ENCODE data around the gene WFDC5. TPM values are rescaled to one million over a fixed set of nuclear protein-coding genes. Genes with fewer than 3 reads are reported as not detected.
A peak's percentile ranks its signal among the peaks of the same experiment; 100 is the strongest.
"Not testable (repeated sequence)": the region's sequence is repeated elsewhere in the genome, so short reads cannot be mapped to it uniquely, and the experiment has no call there.

The WFDC5 gene
- total RNA-seq = not detected
- long read RNA-seq = 0 reads

DNA sequence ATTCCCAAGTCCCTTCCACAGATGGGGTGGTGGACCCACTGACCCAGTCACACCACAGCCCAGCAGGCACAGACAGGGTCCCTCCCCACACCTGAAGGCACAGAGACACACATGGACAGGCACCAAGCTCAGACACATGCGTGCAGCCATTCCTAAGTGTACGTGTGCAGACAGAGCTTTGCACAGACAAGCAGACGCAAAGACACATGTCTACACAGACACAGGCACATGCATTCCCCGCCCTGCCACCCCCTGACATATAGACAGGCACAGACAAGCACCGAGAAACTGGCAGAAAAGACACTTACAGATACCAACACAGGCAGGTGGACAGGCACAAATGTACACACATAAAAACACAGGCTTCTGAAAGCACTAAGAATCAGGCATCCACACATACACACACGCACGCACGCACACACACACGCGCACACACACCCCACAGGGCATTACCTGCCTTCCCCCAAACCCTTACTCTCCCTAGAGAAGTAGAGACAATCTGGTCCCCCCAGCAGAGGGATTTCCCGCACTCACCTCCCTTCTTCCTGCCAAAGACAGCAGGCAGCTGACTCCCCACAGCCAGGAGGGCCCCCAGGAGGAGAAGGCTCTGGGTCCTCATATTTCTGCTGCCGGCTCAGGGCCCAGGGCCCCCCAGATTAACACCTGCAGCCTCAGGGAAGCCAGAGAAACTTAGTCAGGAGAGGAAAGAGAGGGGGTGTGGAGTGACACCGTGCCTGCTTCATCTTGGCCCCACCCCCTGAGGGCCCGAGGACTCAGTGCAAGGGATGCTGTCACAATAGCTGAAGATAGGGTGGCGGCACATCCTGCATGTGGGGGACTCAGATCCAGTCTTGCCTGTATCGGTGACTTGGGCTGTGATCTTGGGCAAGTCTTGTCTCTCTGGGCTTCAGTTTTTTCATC is at the start of gene WFDC5:
Gene WFDC5 (minus strand): TSS at position 710 of the 921 bp plus-strand sequence. CDS start 91 bp downstream, at position 619.
- no peak for ATAC-seq
- intact Hi-C loops (cut with DNase I) = no loop called here
- DNase-seq = no peak

DNA sequence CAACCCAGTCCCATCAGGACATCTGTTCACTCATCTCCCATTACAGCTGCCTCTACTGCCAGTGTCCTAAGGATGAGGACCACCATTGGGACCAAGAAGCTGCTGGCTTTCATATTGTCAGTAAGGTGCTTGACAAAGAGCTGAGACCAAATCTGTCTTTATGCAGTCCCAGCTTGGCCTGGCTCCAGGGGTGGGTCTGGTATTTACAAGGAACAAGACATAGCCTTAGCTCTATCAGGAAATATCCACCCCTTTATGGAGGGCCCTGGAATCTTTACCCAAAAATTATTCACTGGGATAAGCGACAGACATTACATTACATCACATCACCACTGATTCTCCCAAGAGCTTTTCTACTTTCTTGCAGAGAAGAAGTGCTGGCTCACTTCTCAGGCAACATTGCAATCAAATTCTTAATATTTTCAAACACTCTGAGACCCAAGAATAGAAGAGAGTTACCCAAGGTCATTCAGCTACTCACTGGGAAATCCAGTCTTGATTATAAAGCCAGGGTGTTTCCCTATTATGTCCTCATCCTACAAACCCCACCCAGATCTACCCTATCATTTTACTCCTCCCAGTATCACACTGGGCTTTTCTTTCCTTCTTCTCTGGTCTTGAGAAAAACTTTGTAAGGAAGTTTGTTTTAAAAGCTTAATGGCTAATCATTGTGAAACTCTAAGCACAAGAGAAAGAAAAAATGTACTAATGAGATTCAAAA is 48.3 kb upstream of the WFDC5 start:
- intact Hi-C loops (cut with DNase I) = no loop called here

GRCh38 chr20:45157962-45158361 is 43.0 kb upstream of the WFDC5 start:
- intact Hi-C loops (cut with DNase I) = no loop called here
- DNase-seq (no peak), ATAC-seq (peak; percentile 44 to 90)

More for the DNA sequence above, 48.3 kb upstream of the WFDC5 start:
- ATAC-seq (no peak), DNase-seq (no peak)

GRCh38 chr20:45156713-45157112 is 41.7 kb upstream of the WFDC5 start:
- DNase-seq (no peak), ATAC-seq (no peak)
- intact Hi-C loops (cut with DNase I) = no loop called here

- ATAC-seq; intact Hi-C loops (cut with DNase I); DNase-seq: not testable (repeated sequence)
These were observed 39.8 kb upstream of the WFDC5 start for GRCh38 chr20:45154794-45155193.

GRCh38 chr20:45154183-45154582 is 39.2 kb upstream of the WFDC5 start:
- ATAC-seq = no peak
- intact Hi-C loops (cut with DNase I) = no loop called here
- no peak for DNase-seq

- intact Hi-C loops (cut with DNase I) = no loop called here
- no peak for DNase-seq
These were observed 38.8 kb upstream of the WFDC5 start for GRCh38 chr20:45153752-45154151.

DNA sequence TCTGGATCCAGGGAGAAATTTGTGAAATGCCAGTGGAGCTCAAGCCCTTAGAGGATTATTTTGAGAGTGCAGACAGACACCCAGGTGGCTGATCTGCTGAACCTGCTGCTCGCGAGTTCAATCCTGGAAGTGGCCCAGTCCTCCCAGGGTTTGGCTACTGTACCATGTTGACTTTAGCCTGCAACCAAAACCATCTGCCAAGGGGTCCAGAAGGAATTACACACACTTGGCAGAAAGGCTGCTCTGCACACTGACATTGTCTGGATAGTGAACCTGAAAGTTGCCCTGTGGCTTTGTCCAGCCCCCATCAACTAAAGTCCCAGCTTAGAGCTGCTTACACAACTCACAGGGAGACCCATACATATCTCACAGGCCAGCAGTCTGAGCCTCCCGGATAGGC is 38.2 kb upstream of the WFDC5 start:
- intact Hi-C loops (cut with DNase I) = no loop called here
- DNase-seq = no peak

More at GRCh38 chr20:45153752-45154151, 38.8 kb upstream of the WFDC5 start:
- peak in 1 of 2 donors; percentile 26 for ATAC-seq

DNA sequence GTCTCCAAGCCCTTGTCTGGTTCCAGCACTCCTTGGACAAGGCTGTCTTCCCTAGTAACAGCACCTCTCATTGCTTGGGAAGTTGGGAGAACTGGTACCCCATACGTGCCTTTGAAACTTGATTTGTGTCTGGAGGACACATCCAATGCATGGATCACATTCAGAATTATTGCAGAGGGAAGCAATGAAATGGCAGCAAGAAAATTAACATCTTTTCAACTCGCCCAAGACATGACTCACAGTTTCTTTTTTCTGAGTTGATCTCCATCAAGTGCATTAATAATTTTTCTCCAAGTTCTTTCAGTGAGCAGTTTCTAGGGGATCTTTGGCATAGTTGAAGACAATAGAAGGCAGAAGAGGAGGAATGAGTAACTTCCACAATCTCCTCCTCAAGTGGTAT is 37.4 kb upstream of the WFDC5 start:
- DNase-seq (no peak), ATAC-seq (no peak)
- intact Hi-C loops (cut with DNase I) = no loop called here

More for the DNA sequence above, 38.2 kb upstream of the WFDC5 start:
- no peak for ATAC-seq

- intact Hi-C loops (cut with DNase I) = no loop called here
- ATAC-seq = no peak
These were observed 34.1 kb upstream of the WFDC5 start for GRCh38 chr20:45149062-45149461.

GRCh38 chr20:45140836-45141235 is 25.9 kb upstream of the WFDC5 start:
- no peak for DNase-seq
- intact Hi-C loops (cut with DNase I) = no loop called here
- no peak for ATAC-seq

More at GRCh38 chr20:45149062-45149461, 34.1 kb upstream of the WFDC5 start:
- DNase-seq = no peak

DNA sequence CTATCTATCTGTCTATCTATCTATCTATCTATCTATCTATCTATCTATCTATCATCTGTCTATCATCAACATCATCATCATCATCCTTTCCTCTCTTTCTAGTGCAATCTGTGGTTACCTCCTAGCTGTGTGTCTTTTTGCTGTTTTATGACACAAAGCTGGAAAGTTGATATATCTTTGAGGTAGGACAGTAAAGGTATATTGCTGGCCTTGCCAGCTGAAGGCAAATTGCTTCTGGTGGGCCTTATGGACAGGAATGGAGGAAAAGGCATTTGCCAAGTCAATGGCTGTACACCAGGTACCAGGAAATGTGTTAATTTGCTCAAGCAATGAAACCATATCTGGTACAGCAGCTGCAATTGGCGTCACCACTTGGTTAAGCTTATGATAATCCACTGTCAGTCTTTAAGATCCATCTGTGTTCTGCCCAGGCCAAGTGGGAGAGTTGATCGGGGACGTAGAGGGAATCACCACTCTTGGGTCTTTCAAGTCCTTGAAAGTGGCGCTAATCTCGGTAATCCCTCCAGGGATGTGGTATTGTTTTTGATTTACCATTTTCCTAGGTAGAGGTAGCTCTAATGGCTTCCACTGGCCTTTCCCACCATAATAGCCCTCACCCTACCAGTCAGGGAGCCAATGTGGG is 24.9 kb upstream of the WFDC5 start:
- intact Hi-C loops (cut with DNase I) = loop anchor here in 1 of 2 donors (10.0 kb wide), 1 partner anchor 135 kb away; no protein-coding TSS in a partner anchor
- ATAC-seq, DNase-seq: not testable (repeated sequence)

GRCh38 chr20:45138561-45139300 is 23.8 kb upstream of the WFDC5 start:
- ATAC-seq (no peak), DNase-seq (peak; percentile 36)
- intact Hi-C loops (cut with DNase I) = loop anchor here in 1 of 2 donors (10.0 kb wide), 1 partner anchor 136 kb away; no protein-coding TSS in a partner anchor

DNA sequence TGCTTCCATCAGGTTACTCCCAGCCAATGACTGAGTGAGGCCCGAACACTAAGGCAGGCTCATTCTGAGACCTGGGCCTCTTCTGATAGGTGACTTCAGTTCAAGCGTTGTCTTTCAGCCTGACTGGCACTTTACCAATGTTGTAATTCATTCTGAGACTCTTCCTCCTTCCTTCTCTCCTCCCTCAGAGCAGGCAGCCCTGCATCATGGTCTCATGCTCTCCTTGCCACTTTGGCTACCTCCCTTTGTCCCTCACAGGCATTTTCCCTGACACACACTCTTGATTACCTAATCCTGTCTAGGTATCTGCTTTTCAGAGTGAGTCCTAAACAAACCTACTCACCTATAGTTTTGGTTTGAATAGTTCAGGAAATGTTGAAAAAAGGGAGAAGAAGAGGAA is 21.9 kb upstream of the WFDC5 start:
- intact Hi-C loops (cut with DNase I) = loop anchor here in 1 of 2 donors (10.0 kb wide), 1 partner anchor 138 kb away; no protein-coding TSS in a partner anchor
- DNase-seq = no peak
- no peak for ATAC-seq

GRCh38 chr20:45128099-45128498 is 13.1 kb upstream of the WFDC5 start:
- DNase-seq (no peak), ATAC-seq (peak in 1 of 2 donors; percentile 85)
- intact Hi-C loops (cut with DNase I) = no loop called here

DNA sequence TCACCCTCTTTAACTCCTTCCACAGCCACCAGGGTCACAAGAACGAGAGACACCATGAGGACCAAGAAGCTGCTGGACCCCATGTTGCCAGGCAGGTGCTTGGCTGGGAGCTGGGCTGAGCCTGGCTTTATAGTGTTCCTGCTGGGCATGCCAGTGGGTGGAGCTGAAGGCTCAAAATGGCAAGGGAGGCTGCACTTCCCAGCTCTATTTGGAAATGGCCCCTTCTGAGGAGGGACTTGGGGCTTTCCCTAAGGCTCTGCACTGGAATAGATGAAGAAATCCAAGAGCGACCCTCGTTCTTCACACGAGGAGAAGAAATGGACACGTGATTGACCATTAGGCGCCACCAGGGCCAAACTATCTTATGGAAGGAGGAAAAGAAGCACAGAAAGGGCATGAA is 9.4 kb upstream of the WFDC5 start, which contains the start of gene WFDC12:
Gene WFDC12 (minus strand): TSS at position 101 of the 400 bp plus-strand sequence. CDS start 18 bp downstream, at position 83.
- intact Hi-C loops (cut with DNase I) = no loop called here
- ATAC-seq = no peak

GRCh38 chr20:45121388-45121787 is 6.4 kb upstream of the WFDC5 start:
- intact Hi-C loops (cut with DNase I) = no loop called here
- no peak for DNase-seq
- no peak for ATAC-seq

More for the DNA sequence above, 9.4 kb upstream of the WFDC5 start, which contains the start of gene WFDC12:
- DNase-seq = no peak

DNA sequence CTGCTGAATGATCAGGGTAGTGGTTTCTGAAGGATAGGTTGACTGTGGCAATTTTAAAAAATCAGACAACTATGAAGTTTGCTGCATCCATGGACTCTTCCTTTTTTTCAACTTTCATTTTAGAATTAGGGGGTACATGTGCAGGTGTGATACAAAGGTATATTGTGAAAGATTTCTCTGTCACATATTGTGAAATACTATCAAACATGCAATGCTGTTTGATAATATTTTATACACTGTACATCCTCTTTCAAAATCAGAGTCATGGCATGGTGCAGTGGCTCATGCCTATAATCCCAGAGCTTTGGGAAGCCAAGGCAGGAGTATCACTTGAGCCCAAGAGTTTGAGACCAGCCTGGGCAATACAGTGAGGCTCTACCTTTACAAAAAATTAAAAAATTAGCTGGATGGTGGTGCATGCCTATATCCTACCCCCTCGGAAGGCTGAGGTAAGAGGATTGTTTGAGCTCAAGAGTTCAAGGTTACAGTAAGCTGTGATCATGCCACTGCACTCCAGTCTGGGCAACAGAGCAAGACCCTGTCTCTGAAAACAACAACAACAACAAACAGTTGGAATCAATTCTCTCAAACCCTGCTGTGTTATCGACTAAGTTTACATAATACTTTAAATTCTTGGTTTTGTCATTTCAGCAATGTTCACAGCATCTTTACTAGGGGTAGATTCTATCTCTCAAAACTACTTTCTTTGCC is 4.7 kb upstream of the WFDC5 start:
- no peak for ATAC-seq

More for the DNA sequence above, 4.7 kb upstream of the WFDC5 start:
- intact Hi-C loops (cut with DNase I) = no loop called here
- no peak for DNase-seq
